Measurements from ENCODE around the gene ATXN10. TPM values are rescaled to one million over a fixed set of nuclear protein-coding genes. Genes with fewer than 3 reads are reported as not detected.
"Not testable (repeated sequence)": the region's sequence is repeated elsewhere in the genome, so short reads cannot be mapped to it uniquely, and the experiment has no call there.

The ATXN10 gene
- total RNA-seq, 1 donor from 2014 or later: 125 TPM

- Histone ChIP-seq H3K36me3 (no peaks in the 10 kb centered on the region), H3K27me3 (no peaks in the 10 kb centered on the region), H3K4me3 (no peak overlapping the region), H3K27ac (no peak overlapping the region), H3K4me1 (peaks cover 16% of the 10 kb centered on the region), H3K9me3 (no peaks in the 10 kb centered on the region)
- intact Hi-C loops (cut with DNase I): no loop called here
- DNase-seq (no peak), ATAC-seq (no peak)
- TF ChIP-seq CTCF (IDR thresholded peaks at IDR 0.05): no peak
These were observed 115.1 kb downstream of the ATXN10 start for GRCh38 chr22:45786726-45787125.

GRCh38 chr22:45787759-45788158, 116.1 kb downstream of the ATXN10 start:
- no peak for DNase-seq
- no peak for TF ChIP-seq CTCF (IDR thresholded peaks at IDR 0.05)
- no peaks in the 10 kb centered on the region for H3K36me3 ChIP-seq
- H3K4me3 ChIP-seq: no peak overlapping the region
- no peak for ATAC-seq
- H3K4me1 ChIP-seq: peaks cover 16% of the 10 kb centered on the region
- H3K9me3 ChIP-seq: no peaks in the 10 kb centered on the region
- no peak overlapping the region for H3K27ac ChIP-seq
- intact Hi-C loops (cut with DNase I): no loop called here
- no peaks in the 10 kb centered on the region for H3K27me3 ChIP-seq

- TF ChIP-seq CTCF (IDR thresholded peaks at IDR 0.05): no peak
- Histone ChIP-seq H3K9me3 (no peaks in the 10 kb centered on the region), H3K27ac (no peak overlapping the region), H3K36me3 (no peaks in the 10 kb centered on the region), H3K4me1 (peaks cover 12% of the 10 kb centered on the region), H3K27me3 (no peaks in the 10 kb centered on the region), H3K4me3 (no peak overlapping the region)
- intact Hi-C loops (cut with DNase I): no loop called here
- ATAC-seq: no peak
- no peak for DNase-seq
These were observed 116.9 kb downstream of the ATXN10 start for GRCh38 chr22:45788522-45788921.

GRCh38 chr22:45790401-45790800, 118.8 kb downstream of the ATXN10 start:
- Histone ChIP-seq H3K36me3 (no peaks in the 10 kb centered on the region), H3K4me1 (no peaks in the 10 kb centered on the region), H3K4me3 (no peak overlapping the region), H3K27ac (no peak overlapping the region), H3K9me3 (peaks cover 7% of the 10 kb centered on the region), H3K27me3 (no peaks in the 10 kb centered on the region)
- intact Hi-C loops (cut with DNase I): no loop called here
- DNase-seq: no peak
- ATAC-seq: no peak
- TF ChIP-seq CTCF (IDR thresholded peaks at IDR 0.05): no peak

- Histone ChIP-seq H3K27me3 (no peaks in the 10 kb centered on the region), H3K9me3 (peaks cover 17% of the 10 kb centered on the region), H3K4me3 (no peak overlapping the region), H3K36me3 (no peaks in the 10 kb centered on the region), H3K27ac (no peak overlapping the region), H3K4me1 (no peaks in the 10 kb centered on the region)
- ATAC-seq: no peak
- no peak for DNase-seq
- no peak for TF ChIP-seq CTCF (IDR thresholded peaks at IDR 0.05)
- intact Hi-C loops (cut with DNase I): no loop called here
These were observed 121.5 kb downstream of the ATXN10 start for GRCh38 chr22:45793161-45793560.

GRCh38 chr22:45793892-45794291, 122.3 kb downstream of the ATXN10 start:
- ATAC-seq: no peak
- Histone ChIP-seq H3K27me3 (no peaks in the 10 kb centered on the region), H3K9me3 (peaks cover 17% of the 10 kb centered on the region), H3K4me1 (no peaks in the 10 kb centered on the region), H3K36me3 (no peaks in the 10 kb centered on the region), H3K27ac (no peak overlapping the region), H3K4me3 (no peak overlapping the region)
- TF ChIP-seq CTCF (IDR thresholded peaks at IDR 0.05): no peak
- intact Hi-C loops (cut with DNase I): no loop called here
- DNase-seq: no peak

- intact Hi-C loops (cut with DNase I): not testable (repeated sequence)
These were observed 124.4 kb downstream of the ATXN10 start for GRCh38 chr22:45796009-45796408.

More at GRCh38 chr22:45796009-45796408, 124.4 kb downstream of the ATXN10 start:
- not testable (repeated sequence) for ATAC-seq, H3K27me3 ChIP-seq, H3K4me3 ChIP-seq, DNase-seq, H3K27ac ChIP-seq, H3K36me3 ChIP-seq, H3K4me1 ChIP-seq
- peaks cover 17% of the 10 kb centered on the region for H3K9me3 ChIP-seq
